HG02759 (cell line): ENCODE measurements around the gene BDP1.
"Not testable (repeated sequence)": the region's sequence is repeated elsewhere in the genome, so short reads cannot be mapped to it uniquely, and the experiment has no call there.

Experiments
- ATAC-seq: cut with Tn5 transposase; IDR thresholded peaks from one replicate; pipeline ENCODE4 v1.9.1; 2021; ENCODE audit warnings: mild to moderate bottlenecking, moderate library complexity; ENCODE audit not compliant: unreplicated experiment

BDP1 gene

DNA sequence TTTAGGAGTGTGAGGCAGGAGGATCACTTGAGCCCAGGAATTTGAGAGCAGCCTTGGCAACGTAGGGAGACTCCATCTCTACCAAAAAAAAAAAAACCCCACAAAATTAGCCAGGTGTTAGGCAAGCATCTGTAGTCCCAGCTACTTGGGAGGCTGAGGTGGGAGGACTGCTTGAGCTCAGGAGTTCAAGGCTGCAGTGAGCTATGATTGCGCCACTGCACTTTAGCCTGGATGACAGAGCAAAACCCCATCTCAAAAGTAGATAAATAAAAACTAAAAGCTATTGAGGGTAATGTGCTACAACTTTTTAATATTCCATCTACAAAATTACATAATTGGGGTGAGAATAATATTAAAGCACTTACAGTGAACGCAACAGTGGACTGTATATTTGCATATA is 5.9 kb downstream of the BDP1 start:
- no peak for ATAC-seq

GRCh38 chr5:71471193-71471592 is 15.7 kb downstream of the BDP1 start:
- no peak for ATAC-seq

GRCh38 chr5:71475788-71476384 is 20.4 kb downstream of the BDP1 start:
- ATAC-seq: no peak

DNA sequence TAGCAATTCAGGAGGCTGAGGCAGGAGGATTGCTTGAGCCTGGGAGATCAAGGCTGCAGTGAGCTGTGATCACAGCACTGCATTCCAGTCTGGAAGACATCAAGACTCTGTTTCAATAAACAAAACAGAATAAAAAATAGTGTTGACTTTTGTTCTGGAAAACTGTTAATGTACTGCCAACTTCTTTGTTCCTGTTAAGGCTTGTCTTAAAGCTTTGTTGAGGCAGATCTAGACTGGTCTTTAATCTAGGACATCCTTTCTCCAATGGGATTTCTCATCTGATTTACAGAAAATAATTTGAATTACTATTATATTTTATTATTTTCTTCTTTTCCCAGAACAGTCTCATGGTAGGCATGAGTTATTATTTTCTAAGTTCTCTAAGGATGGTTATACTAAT is 26.0 kb downstream of the BDP1 start:
- ATAC-seq: no peak

DNA sequence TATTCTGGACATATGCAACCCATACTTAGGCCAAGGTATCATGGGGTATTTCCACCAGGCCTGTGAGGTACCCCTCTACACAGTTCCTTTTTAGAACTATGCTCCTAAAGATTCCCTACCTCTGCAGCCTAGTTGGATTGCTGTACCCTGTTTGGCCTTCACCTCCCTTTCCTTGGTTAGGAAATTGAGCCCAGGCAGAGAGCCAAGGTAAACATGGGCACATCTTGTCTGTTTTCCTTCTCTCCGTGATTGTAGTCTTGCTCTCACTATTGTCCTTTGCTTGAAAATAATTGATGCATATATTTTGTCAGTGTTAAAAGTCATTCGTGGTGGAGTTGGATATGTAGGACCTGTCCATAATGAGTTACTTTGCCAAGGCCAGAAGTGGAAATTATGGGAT is 26.7 kb downstream of the BDP1 start:
- no peak for ATAC-seq

DNA sequence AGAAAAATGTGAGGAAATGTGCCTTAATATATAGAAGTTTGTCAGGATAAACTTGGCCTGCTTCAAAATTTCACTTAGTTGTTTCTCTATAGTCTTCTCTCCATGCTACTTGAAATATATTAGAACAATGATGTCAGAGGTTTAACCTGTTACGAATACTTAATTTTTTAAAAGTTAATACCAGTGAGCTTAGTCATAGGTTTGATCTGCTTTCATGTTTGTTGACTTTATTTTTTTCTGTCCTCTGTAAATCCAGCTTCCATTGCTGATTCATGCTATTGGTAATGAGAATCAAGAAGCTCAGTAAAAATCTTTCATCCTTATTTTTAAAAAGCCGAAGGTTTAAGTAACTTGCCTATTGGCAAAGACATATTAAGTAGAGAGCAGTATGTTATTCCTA is 27.9 kb downstream of the BDP1 start:
- ATAC-seq: no peak

DNA sequence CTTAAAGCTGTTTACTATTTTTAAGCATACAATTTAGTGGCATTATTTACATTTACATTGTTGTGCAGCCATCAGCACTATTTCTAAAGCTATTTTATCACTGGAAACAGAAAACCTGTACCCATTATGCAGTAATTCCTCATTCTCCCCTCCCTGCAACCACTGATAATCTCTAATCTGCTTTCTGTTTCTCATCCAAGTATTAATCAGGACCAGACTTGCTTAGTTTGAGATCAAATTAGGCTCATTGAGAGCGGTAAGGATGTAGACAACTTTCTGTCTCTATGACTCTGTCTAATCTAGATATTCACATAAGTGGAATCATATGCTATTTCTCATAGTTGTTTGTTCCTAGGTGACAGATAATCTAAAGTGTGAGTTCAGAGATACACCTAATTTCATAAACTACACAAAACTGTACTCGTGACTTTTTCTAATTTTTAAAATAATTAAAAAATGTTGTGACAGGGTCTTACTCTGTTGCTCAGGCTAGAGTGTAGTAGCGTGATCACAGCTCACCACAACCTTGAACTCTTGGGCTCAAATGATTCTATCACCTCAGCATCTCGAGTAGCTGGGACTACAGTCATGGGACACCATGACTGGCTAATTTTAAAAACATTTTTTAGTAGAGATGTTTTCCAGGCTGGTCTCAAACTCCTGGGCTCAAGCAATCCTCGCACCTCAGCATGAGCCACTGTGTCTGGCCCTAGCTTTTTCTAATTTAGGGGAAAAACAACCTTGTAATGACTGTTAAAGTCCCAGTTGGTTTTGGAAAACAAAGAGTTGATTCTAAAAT is 37.6 kb downstream of the BDP1 start:
- no peak for ATAC-seq

- ATAC-seq: not testable (repeated sequence)
Measured at GRCh38 chr5:71494202-71494601, 38.8 kb downstream of the BDP1 start.

- ATAC-seq: not testable (repeated sequence)
Measured at GRCh38 chr5:71498756-71499155, 43.3 kb downstream of the BDP1 start.

GRCh38 chr5:71503536-71503935 is 48.1 kb downstream of the BDP1 start:
- no peak for ATAC-seq

DNA sequence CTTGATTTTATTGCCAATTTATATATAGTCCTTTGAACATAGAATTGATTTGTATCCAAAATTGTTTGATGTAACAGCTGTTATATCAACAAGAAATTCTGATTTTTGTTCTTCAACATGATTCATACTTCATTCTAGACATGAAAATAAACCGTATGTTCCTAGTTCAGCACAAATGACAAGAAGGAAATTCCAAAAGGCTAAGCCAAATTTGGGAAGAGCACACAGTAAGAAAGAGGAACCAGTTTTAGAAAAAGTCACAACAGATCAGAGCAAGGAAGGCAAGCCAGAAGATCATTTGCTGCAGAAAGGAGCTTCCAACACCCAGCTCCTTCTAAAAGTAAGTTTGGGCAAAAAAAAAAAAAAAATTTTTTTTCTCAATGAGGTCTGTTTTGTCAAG is 66.7 kb downstream of the BDP1 start:
- no peak for ATAC-seq

GRCh38 chr5:71525611-71526010 is 70.2 kb downstream of the BDP1 start:
- not testable (repeated sequence) for ATAC-seq

- ATAC-seq: no peak
Measured at GRCh38 chr5:71528206-71528605, 72.8 kb downstream of the BDP1 start.

GRCh38 chr5:71529682-71530081 is 74.2 kb downstream of the BDP1 start:
- no peak for ATAC-seq

DNA sequence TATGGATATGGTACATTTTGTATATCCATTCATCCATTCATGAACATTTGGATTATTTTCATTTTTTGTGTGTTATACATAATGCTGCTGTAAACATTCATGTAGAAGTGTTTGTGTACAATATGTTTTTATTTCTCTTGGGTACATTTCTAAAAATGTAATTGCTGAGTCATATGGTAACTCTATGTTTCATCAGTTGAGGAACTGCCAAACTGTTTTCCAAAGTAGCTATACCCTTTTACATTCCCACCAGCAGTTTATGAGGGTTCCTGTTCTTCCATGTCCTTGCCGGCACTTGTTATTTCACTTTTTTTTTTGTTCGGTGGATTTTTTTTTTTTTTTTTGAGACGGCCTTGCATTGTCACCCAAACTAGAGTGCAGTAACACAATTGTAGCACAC is 77.7 kb downstream of the BDP1 start:
- ATAC-seq: no peak

GRCh38 chr5:71533615-71534014 is 78.2 kb downstream of the BDP1 start:
- ATAC-seq: no peak

GRCh38 chr5:71537687-71538086 is 82.2 kb downstream of the BDP1 start:
- ATAC-seq: no peak

GRCh38 chr5:71550885-71551284 is 95.4 kb downstream of the BDP1 start:
- not testable (repeated sequence) for ATAC-seq

GRCh38 chr5:71551582-71551981 is 96.1 kb downstream of the BDP1 start:
- ATAC-seq: not testable (repeated sequence)

DNA sequence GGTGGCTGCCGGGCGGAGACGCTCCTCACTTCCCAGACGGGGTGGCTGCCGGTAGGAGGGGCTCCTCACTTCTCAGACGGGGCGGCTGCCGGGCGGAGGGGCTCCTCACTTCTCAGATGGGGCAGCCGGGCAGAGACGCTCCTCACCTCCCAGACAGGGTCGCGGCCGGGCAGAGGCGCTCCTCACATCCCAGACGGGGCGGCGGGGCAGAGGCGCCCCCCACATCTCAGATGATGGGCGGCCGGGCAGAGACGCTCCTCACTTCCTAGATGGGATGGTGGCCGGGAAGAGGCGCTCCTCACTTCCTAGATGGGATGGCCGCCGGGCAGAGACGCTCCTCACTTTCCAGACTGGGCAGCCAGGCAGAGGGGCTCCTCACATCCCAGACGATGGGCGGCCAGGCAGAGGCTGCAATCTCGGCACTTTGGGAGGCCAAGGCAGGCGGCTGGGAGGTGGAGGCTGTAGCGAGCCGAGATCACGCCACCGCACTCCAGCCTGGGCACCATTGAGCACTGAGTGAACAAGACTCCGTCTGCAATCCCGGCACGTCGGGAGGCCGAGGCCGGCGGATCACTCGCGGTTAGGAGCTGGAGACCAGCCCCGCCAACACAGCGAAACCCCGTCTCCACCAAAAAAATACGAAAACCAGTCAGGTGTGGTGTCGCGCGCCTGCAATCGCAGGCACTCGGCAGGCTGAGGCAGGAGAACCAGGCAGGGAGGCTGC is 96.7 kb downstream of the BDP1 start:
- ATAC-seq: not testable (repeated sequence)

DNA sequence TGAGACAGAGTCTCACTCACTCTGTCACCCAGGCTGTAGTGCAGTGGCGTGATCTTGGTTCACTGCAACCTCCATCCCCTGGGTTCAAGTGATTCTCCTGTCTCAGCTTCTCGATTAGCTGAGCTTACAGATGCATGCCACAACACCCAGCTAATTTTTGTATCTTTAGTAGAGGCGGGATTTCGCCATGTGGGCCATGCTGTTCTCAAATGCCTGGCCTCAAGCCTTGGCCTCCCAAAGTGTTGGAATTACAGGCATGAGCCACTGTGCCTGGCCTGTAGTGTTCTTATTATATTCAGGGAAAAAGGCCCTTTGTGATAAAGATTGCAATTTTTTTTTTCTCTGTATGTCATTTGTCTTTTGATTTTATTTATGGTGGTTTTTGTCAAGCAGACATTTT is 107.7 kb downstream of the BDP1 start:
- ATAC-seq: no peak

- no peak for ATAC-seq
Measured at GRCh38 chr5:71564895-71565294, 109.4 kb downstream of the BDP1 start.
